HepG2 (cell line): ENCODE data around the gene CSNK1D. TPM values are rescaled to one million over a fixed set of nuclear protein-coding genes. Genes with fewer than 3 reads are reported as not detected.
"Not testable (repeated sequence)": the region's sequence is repeated elsewhere in the genome, so short reads cannot be mapped to it uniquely, and the experiment has no call there.

Experiments
- ATAC-seq: fragments of 200-7000 bp; cut with Tn5 transposase; 3 replicates; pipeline ENCODE4 v1.9.1; 2020; ENCODE audit warnings: mild to moderate bottlenecking, moderate library complexity
- BruUV-seq: library from RNA; stranded (reverse); fragments of 400-500 nt; replicated peaks from 2 replicates; lab custom pipeline; 2021; lab: Mats Ljungman, UMichigan
- CTCF ChIA-PET: fragments of 300-600 bp; formaldehyde crosslinking; extraction: SDS; loops from one replicate; lab custom pipeline; 2021; ENCODE audit warnings: low total read pairs, inconsistent platforms, low intra/inter-chr PET ratio; lab: Yijun Ruan, JAX
- POLR2A ChIA-PET: fragments of 350-600 bp; sonication (Branson Sonifier 250); formaldehyde crosslinking; loops from one replicate; lab custom pipeline; 2020; ENCODE audit warnings: antibody characterized with exemption, inconsistent platforms; lab: Yijun Ruan, JAX
- DNase-seq: peaks from one replicate; pipeline ENCODE4 v3.0.0-alpha.2; 2015; ENCODE audit warnings: low spot score
- FAIRE-seq: peaks from 3 replicates; lab custom pipeline; 2011; peaks lifted over from hg19 to GRCh38; lab: Jason Lieb, UNC
- H2AFZ ChIP-seq: one replicate; pipeline ENCODE4 v1.6.1; 2011; ENCODE audit warnings: low read length, inconsistent platforms
- H3K27ac ChIP-seq: fragments of 300-600 bp; 3 replicates; pipeline ENCODE4 v1.8.0; 2011; ENCODE audit warnings: mixed run types, mild to moderate bottlenecking, mixed read lengths, low read length, inconsistent platforms; ENCODE audit not compliant: insufficient read depth; ENCODE audit errors: extremely low read length
- H3K27me3 ChIP-seq, 2 experiments: fragments of 200-600 bp in 1 of 2; 2 replicates in 1 of 2; 3 replicates in 1 of 2; pipeline versions ENCODE4 v1.6.0 to v1.8.0; 2011; ENCODE audit warnings: low read length in 2 of 2, mild to moderate bottlenecking in 2 of 2, moderate library complexity in 2 of 2, inconsistent platforms in 1 of 2; ENCODE audit not compliant: insufficient read depth in 2 of 2, control insufficient read depth in 1 of 2
- H3K36me3 ChIP-seq, 2 experiments: fragments of 200-600 bp in 1 of 2; replicated peaks in 1 of 2; 2 replicates in 1 of 2; 3 replicates in 1 of 2; pipeline versions ENCODE4 v1.5.1 to v1.8.0; 2011; ENCODE audit warnings: low read length in 2 of 2, inconsistent platforms in 1 of 2; ENCODE audit not compliant: insufficient read depth in 2 of 2, control insufficient read depth in 1 of 2
- H3K4me1 ChIP-seq: 2 replicates; pipeline ENCODE4 v1.5.1; 2012; ENCODE audit warnings: low read length, inconsistent platforms; ENCODE audit not compliant: insufficient read depth
- H3K4me2 ChIP-seq: 2 replicates; pipeline ENCODE4 v1.6.0; 2011; ENCODE audit warnings: low read depth, low read length, inconsistent platforms
- H3K4me3 ChIP-seq, 3 experiments: fragments of 200-600 bp in 1 of 3; sonication (generic), shearing (Covaris generic) in 1 of 3; replicated peaks in 1 of 3; 2 replicates each; pipeline ENCODE4 v1.5.1; 2011 to 2016; ENCODE audit warnings: low read length in 3 of 3, inconsistent platforms in 2 of 3, low read depth in 2 of 3, mild to moderate bottlenecking in 2 of 3, control low read depth in 1 of 3, mixed read lengths in 1 of 3; ENCODE audit not compliant: insufficient read depth in 1 of 3
- H3K79me2 ChIP-seq: one replicate; pipeline ENCODE4 v1.6.1; 2011; ENCODE audit warnings: low read length, inconsistent platforms; ENCODE audit not compliant: insufficient read depth
- H3K9ac ChIP-seq: 2 replicates; pipeline ENCODE4 v1.6.0; 2011; ENCODE audit warnings: mild to moderate bottlenecking, low read depth, low read length, inconsistent platforms; ENCODE audit not compliant: insufficient read depth
- H3K9me3 ChIP-seq: 2 replicates; pipeline ENCODE4 v1.5.1; 2012; ENCODE audit warnings: mild to moderate bottlenecking, low read length
- H4K20me1 ChIP-seq: 2 replicates; pipeline ENCODE4 v1.6.0; 2011; ENCODE audit warnings: inconsistent platforms, mild to moderate bottlenecking, low read length, moderate library complexity; ENCODE audit not compliant: insufficient read depth
- CTCF ChIP-seq: sonication (generic); formaldehyde crosslinking; IDR thresholded peaks from 2 replicates; pipeline ENCODE4 v1.5.0; 2020; ENCODE audit warnings: mild to moderate bottlenecking, missing genetic modification reagents, moderate library complexity
- FOSL1 ChIP-seq: sonication (generic); formaldehyde crosslinking; IDR thresholded peaks from 2 replicates; pipeline ENCODE4 v1.9.0; 2021; ENCODE audit warnings: missing genetic modification reagents, borderline replicate concordance
- NFE2 ChIP-seq: sonication (generic); formaldehyde crosslinking; IDR thresholded peaks from 2 replicates; pipeline ENCODE4 v1.4.0; 2020; ENCODE audit warnings: missing genetic modification reagents
- NFIC ChIP-seq: IDR thresholded peaks from 2 replicates; pipeline ENCODE4 v1.6.1; 2012; ENCODE audit warnings: mild to moderate bottlenecking, low read length, inconsistent platforms
- NFRKB ChIP-seq: fragments of 450-650 bp; IDR thresholded peaks from 2 replicates; pipeline ENCODE4 v1.6.1; 2017
- RFX1 ChIP-seq: fragments of 450-650 bp; IDR thresholded peaks from 2 replicates; pipeline ENCODE4 v1.6.1; 2017
- SYNCRIP ChIP-seq: fragments of 200-400 bp; formaldehyde crosslinking; IDR thresholded peaks from 2 replicates; pipeline ENCODE4 v1.6.1; 2018; ENCODE audit warnings: mild to moderate bottlenecking, low read depth, low read length; ENCODE audit not compliant: insufficient read depth
- ZFP41 ChIP-seq: sonication (generic); formaldehyde crosslinking; IDR thresholded peaks from 2 replicates; pipeline ENCODE4 v1.4.0; 2020; ENCODE audit warnings: mild to moderate bottlenecking, missing genetic modification reagents, borderline replicate concordance
- ZNF124 ChIP-seq: sonication (generic); formaldehyde crosslinking; IDR thresholded peaks from 2 replicates; pipeline ENCODE4 v1.4.0; 2020; ENCODE audit warnings: missing genetic modification reagents
- ZNF230 ChIP-seq: sonication (generic); formaldehyde crosslinking; IDR thresholded peaks from 2 replicates; pipeline ENCODE4 v1.4.0; 2020; ENCODE audit warnings: mild to moderate bottlenecking, missing genetic modification reagents
- ZNF557 ChIP-seq: sonication (generic); formaldehyde crosslinking; IDR thresholded peaks from 2 replicates; pipeline ENCODE4 v1.4.0; 2020; ENCODE audit warnings: missing genetic modification reagents
- ZNF768 ChIP-seq: sonication (generic); formaldehyde crosslinking; IDR thresholded peaks from 2 replicates; pipeline ENCODE4 v1.4.0; 2020; ENCODE audit warnings: missing genetic modification reagents
- ZNF816 ChIP-seq: sonication (generic); formaldehyde crosslinking; IDR thresholded peaks from 2 replicates; pipeline ENCODE4 v1.8.0; 2022; ENCODE audit warnings: missing genetic modification reagents, mild to moderate bottlenecking, borderline replicate concordance
- ZSCAN31 ChIP-seq: sonication (generic); formaldehyde crosslinking; IDR thresholded peaks from 2 replicates; pipeline ENCODE4 v1.5.0; 2020; ENCODE audit warnings: low read depth, mild to moderate bottlenecking, missing genetic modification reagents
- WGBS: methylation state at CpG from one replicate; pipeline ENCODE4 v1.1.6; 2017; ENCODE audit warnings: low lambda C conversion rate; 5-methylcytosine and 5-hydroxymethylcytosine counted together
- in situ Hi-C: cut with HindIII; loops from 2 replicates; pipeline ENCODE4 v1.10.0; 2017; ENCODE audit warnings: low pct_unique_long_range_greater_than_20kb; ENCODE audit not compliant: extremely low pct_ligation_motif_present
- intact Hi-C: fragments of 100-400 bp; cut with micrococcal nuclease; formaldehyde crosslinking; loops from one replicate; pipeline ENCODE4 v1.10.0; 2022; ENCODE audit not compliant: unreplicated experiment
- polyA plus RNA-seq, 8 experiments: library from polyadenylated mRNA; depleted of rRNA in 3 of 8; stranded (reverse) in 7 of 8; unstranded in 1 of 8; fragments of >200 nt; fragmentation: Illumina TruSeq in 4 of 8; extraction: Trizol in 4 of 8; gene quantifications; 2 replicates each; pipeline versions ENCODE4 v1.2.1 to v1.2.3, GENCODE V29; 2011 to 2016; ENCODE audit warnings: low read depth in 4 of 8, missing spikeins in 1 of 8, mixed read lengths in 1 of 8; ENCODE audit not compliant: insufficient read depth in 1 of 8
- total RNA-seq, 5 experiments: library from RNA; depleted of rRNA; stranded (reverse); fragments of >200 nt; fragmentation: Illumina TruSeq; extraction: Trizol; gene quantifications; 2 replicates each; pipeline ENCODE4 v1.2.3, GENCODE V29; 2016; ENCODE audit warnings: low read depth in 1 of 5
- TF ChIP-seq, protein P1 (sequence below): IDR thresholded peaks from 2 replicates; pipeline ENCODE4 v1.6.1; 2016; ENCODE audit warnings: low read depth

CSNK1D gene
- total and polyA plus RNA-seq, 2 of the 13 experiments (the other 11 are each of a cell fraction or from before 2014, with no cell fraction given), result 31.5 to 128 TPM

DNA sequence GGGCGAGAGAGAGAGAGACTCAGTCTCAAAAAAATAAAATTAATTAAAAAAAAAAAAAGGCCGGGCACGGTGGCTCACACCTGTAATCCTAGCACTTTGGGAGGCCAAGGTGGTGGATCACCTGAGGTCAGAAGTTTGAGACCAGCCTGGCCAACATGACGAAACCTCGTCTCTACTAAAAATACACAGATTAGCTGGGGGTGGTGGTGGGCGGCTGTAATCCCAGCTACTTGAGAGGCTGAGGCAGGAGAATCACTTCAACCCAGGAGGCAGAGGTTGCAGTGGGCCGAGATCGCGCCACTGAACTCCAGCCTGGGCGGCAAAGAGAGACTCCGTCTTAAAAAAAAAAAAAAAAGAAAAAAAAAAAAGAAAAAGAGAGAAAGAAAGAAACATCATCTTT lies 62.8 kb downstream of the CSNK1D start:
- peaks cover 45% of the 10 kb centered on the region for H3K4me1 ChIP-seq
- H3K4me2 ChIP-seq, H3K9me3 ChIP-seq, DNase-seq, ATAC-seq, FAIRE-seq, H4K20me1 ChIP-seq, H3K4me3 ChIP-seq, H3K27ac ChIP-seq, H2AFZ ChIP-seq, H3K27me3 ChIP-seq, BruUV-seq, H3K9ac ChIP-seq, intact Hi-C loops, H3K36me3 ChIP-seq, CTCF ChIA-PET, H3K79me2 ChIP-seq, in situ Hi-C loops: not testable (repeated sequence)
- POLR2A ChIA-PET, result interaction anchor here (0.7 to 11.8 kb wide), 2 partner anchors 20 to 31 kb away, joined by 3 to 117 read pairs; partner anchors contain the start of gene SLC16A3
- WGBS, result 94% methylated on average over 11 of the region's 11 CpGs

GRCh38 chr17:82205720-82206508 lies 67.6 kb downstream of the CSNK1D start:
- Histone ChIP-seq H3K4me1 (peaks cover 20% of the 10 kb centered on the region), H3K27me3 (no peaks in the 10 kb centered on the region), H3K36me3 (peaks cover 0 to 3% of the 10 kb centered on the region in 2 experiments; a peak in 1 of 5 replicates), H4K20me1 (no peaks in the 10 kb centered on the region), H3K79me2 (no peaks in the 10 kb centered on the region), H3K27ac (peak overlapping the region; percentile 26), H3K9ac (peak overlapping the region; percentile 48), H3K9me3 (no peaks in the 10 kb centered on the region), H3K4me3 (peak overlapping the region in 1 of 3 experiments; percentile 33; a peak in 2 of 6 replicates), H3K4me2 (peak overlapping the region; percentile 78), H2AFZ (peak overlapping the region; percentile 74)
- intact Hi-C loops (loop anchor here (2.0 kb wide), 1 partner anchor 31 kb away; no protein-coding TSS in a partner anchor), in situ Hi-C loops (no loop called here)
- 24% methylated on average over 19 of the region's 21 CpGs for WGBS
- no TSS peak for BruUV-seq
- ATAC-seq, result peak; percentile 91
- peak; percentile 84 for DNase-seq
- ChIA-PET CTCF (interaction anchor here (0.8 to 1.5 kb wide), 4 partner anchors 10 to 115 kb away, joined by 3 to 7 read pairs (median 4); no protein-coding TSS in a partner anchor), POLR2A (interaction anchor here (0.7 to 2.0 kb wide), 14 partner anchors 9 to 168 kb away, joined by 3 to 28 read pairs (median 3); partner anchors contain the start of genes DCXR and SLC16A3)
- peak; percentile 91 for FAIRE-seq
- TF ChIP-seq FOSL1, result no peak
- TF ChIP-seq, protein P1, sequence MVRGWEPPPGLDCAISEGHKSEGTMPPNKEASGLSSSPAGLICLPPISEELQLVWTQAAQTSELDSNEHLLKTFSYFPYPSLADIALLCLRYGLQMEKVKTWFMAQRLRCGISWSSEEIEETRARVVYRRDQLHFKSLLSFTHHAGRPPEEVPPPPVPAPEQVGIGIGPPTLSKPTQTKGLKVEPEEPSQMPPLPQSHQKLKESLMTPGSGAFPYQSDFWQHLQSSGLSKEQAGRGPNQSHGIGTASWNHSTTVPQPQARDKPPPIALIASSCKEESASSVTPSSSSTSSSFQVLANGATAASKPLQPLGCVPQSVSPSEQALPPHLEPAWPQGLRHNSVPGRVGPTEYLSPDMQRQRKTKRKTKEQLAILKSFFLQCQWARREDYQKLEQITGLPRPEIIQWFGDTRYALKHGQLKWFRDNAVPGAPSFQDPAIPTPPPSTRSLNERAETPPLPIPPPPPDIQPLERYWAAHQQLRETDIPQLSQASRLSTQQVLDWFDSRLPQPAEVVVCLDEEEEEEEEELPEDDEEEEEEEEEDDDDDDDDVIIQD (CRISPR knock-in tag), result no peak
- no peak for TF ChIP-seq RFX1
- no peak for TF ChIP-seq ZSCAN31 (CRISPR knock-in tag)
- TF ChIP-seq ZNF768 (CRISPR knock-in tag), result peak; percentile 40; the same call in 1 of the 2 replicates
- no peak for TF ChIP-seq ZNF230
- peak; percentile 98 for TF ChIP-seq CTCF (CRISPR knock-in tag)
- no peak for TF ChIP-seq ZNF816 (CRISPR knock-in tag)
- no peak for TF ChIP-seq ZNF124 (CRISPR knock-in tag)
- TF ChIP-seq SYNCRIP, result no peak
- no peak for TF ChIP-seq NFRKB
- TF ChIP-seq ZFP41, result no peak
- TF ChIP-seq NFE2, result no peak
- no peak for TF ChIP-seq ZNF557
- no peak; the same call in 1 of the 2 replicates for TF ChIP-seq NFIC
